DMS 273 (cell line): ENCODE data around the gene PCSK1.
"Not testable (repeated sequence)": the region's sequence is repeated elsewhere in the genome, so short reads cannot be mapped to it uniquely, and the experiment has no call there.

Experiments
- DNase-seq: peaks from one replicate; lab custom pipeline; 2025; ENCODE audit not compliant: unreplicated experiment; lab: John Stamatoyannopoulos, UW

The PCSK1 gene

DNA sequence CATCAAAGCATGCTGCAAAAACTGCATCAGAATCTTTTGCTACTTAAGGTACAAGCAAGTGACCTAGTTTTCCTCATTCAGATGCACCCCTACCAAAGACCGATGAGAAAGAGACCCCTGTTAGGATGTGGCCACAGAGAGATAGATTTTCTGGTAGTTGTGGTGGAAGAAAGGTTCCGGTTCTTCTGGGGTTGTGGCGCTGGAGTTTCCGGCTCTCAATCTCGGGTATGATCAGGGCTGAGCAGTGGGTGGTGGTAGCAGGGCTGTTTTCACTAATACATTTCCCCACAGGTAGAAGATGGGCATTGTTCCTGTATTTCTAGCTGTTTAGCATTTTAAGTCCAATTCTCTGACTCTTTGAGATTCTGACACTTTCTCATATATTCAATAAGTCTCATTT, 58.4 kb downstream of the PCSK1 start:
- DNase-seq = no peak

DNA sequence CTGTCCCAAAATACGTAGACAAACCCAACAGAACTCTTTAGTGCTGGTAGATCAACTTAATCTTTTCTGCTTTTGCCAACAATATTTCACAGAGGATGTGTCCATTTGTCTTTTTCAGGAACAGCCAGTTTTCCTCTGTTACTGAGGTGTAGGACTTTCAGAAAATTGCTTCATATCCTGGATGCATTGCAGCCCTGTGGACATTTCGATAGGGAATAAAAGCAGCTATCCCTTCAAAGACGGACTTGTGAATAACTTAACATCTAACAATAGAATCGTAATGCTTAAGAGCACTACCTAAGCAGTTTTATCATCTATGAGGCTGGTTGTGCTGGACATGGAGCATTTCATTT, 59.7 kb downstream of the PCSK1 start:
- no peak for DNase-seq

DNA sequence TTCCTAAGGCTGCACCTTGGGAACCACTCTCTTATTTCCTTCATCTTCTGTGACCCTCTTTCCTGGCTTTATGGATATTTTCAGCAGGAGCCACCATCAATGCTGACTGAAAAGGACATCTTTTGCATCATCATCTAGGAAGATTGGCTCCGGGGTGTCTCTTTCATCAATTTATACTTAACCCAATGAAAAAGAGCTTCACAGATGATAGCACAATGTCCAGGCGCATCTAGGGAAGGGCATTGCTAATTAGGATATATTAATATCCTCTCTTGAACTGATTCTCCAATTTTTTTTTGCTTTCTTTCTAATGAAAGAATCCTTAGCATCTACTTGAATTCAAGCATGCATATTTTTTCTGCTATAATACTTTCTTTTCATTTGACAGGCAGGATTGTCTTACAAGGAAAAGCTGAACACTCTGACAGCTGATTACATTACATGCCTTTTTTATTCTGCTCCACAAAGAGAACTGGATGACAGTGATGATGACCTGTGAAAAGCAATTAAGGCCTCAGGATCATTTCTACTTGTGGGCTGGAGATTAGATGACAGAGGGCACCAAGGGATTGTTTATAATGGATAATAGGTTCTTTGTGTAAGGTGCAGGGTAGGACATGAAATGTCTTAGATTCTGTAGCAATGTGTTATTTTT, 60.2 kb downstream of the PCSK1 start:
- DNase-seq = no peak

DNA sequence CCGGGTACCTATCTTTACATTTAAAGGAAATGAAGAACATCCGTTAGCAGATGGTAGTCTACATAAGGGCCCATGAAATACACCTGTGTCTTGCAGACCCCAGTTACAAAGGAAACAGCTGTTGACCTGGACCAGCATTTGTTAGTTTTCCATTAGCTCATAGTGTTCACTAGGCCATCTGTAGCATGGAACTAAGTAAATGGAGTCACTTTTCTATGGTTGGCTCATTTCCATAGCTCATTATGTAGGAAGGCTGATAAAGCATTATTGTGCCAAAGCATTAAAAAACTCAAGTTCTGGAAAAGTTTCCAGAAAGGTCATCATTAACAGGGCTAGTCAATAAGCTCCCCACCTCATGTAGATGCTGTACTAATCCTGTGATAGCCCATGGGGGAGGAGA, 62.1 kb downstream of the PCSK1 start:
- peak; percentile 84 for DNase-seq

DNA sequence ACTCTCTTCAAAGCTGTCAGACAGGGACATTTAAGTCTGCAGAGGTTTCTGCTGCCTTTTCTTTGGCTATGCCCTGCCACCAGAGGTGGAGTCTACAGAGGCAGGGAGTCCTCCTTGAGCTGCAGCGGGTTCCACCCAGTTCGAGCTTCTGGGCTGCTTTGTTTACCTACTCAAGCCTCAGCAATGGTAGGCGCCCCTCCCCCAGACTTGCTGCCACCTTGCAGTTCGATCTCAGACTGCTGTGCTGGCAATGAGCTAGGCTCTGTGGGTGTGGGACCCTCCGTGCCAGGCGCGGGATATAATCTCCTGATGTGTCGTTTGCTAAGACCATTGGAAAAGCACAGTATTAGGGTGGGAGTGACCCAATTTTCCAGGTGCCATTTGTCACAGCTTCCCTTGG, 65.7 kb downstream of the PCSK1 start:
- not testable (repeated sequence) for DNase-seq

DNA sequence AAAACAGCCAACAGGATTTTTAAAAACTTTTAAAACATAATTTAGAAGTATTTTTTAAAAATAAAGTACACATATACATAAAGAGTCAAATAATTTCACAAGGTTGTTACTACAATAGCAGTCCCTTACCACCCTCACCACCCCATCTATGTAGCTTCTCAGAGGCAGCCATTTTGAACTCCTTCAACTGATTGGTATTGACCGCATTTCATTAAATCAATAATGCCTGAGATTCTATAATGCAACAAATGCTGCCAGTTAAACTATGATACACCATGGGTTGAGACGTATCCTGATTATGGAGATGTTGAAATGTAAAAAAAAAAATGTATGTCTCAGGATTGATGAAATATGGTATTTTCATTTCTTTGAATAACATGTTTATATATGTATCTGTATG, 78.8 kb downstream of the PCSK1 start:
- no peak for DNase-seq

DNA sequence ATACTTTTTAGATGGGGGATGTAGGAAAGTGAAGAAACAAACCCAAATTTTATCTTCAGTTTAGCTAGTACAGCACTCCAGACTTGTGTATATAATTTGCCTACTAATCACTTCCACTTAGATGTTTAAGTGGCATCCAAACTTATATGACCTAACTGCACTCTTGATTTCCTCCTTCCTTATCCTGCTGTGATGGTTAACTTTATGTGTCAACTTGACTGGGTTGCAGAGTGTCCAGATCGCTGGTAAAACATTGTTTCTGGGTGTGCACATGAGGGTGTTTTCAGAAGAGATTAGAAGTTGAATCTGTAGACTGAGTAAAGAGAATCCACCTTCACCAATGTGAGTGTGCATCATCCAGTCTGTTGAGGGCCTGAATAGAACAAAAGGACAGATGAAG, 79.8 kb downstream of the PCSK1 start:
- DNase-seq = no peak

DNA sequence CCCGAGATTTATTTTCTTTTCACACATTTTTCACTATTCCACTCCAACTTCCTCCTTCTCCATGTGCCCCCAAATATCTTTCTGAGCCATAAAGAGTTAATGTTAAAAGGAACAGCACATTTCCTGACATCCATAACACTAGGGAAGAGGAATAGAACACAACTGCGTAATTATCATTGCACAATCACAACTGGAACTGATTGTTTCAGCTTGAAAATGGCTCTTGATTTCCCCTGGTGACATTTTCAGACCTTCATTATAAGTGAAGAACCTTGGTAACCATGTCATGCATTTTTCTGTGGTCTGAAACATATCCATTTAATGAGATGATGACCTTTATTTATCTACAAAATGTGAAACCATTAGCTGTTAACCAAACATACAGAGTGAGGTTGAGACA, 82.4 kb downstream of the PCSK1 start:
- DNase-seq = no peak

DNA sequence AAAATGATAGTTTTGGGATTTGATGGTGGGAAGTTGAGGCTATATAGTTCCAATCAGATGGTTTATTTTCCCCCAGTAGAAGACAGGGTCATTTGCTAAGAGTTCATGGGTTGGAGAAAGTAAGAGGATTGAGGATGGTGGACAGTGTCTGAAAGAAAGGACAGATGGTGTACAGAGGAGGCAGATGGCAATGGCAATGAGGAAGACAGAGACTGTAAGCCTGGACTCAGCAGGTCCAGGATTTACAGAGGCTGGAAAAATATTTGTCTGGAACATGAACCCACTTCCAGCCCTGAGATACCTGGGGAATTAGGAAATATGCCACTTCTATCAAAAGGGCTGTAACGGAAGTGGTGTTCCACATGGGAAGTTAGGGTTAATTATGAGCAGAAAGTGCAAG, 84.5 kb downstream of the PCSK1 start:
- DNase-seq = peak; percentile 66

DNA sequence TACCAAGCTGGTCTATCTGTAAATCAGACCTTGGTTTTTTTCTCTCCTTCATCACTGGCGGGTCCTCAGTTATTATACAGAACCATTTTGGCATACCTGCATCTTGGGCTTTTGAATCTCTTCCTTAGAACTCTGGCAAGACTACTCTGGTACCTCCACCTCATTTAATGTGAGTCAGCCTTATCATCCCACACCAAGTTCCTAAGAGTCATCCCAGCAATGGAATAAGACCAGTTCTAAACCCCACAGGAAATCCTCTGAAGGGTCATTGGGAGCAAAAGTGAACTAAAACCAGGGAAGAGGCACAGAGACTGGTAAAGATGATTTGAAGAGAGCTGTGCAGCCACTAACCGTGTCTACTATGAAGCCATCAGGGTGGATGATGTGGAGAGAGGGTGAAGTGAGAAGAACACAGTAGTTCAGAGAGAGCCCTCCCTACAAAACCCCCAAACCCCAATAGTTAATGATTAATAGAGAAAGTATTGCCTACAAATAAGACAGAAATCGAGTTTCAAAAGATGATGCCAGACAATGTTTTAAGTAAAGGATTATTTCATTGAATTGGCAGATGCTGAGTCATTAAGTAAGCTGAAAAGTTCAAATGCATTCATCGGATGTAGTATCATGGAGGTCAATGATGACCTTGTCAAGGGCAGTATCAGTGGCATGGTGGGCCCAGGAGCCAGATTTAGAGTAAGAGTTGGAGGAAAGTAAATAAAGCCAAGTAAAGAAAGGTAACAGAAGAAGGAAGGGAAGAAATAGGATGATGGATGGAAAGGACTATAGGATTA, 85.4 kb downstream of the PCSK1 start:
- no peak for DNase-seq

DNA sequence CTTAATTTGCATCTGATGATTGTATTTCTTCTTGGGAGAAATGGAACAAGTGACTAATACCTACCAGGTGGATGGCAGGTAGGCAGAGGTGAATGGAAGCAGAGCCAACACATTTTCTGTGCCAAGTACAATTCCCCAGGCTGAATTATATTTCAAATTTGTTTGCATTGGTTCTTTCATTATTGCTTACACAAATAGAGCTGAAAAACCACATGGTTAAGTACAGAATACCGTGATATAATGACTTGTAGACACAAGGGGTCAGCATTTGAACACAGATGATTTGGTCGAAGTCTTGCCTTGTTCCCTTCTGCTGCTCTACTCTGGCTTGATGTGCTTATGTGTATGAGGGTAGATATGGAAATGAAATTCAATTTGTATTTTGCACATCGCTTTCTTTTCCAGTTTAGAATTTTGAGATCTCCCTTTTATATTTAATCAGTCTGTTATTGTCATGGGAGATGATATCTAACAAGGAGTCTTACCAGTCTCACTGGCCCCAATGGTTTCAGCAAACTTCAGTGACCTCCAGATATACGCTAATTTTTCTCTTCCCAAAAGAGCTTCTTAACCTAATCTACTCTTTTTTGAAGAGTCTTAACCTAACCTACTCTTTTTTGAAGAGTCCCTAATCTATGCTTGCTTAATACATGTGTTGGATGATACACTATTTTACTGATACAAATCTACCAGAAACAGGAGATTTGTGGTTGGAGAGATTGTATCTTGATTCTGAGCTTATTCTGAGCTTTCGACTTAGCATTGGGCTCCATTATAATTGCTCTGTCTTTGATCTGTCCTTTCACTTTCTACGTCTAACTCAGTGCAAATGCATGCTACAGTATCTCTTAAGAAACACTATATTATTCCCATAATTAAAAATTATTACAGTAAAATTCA, 88.1 kb downstream of the PCSK1 start:
- DNase-seq = peak; percentile 82

DNA sequence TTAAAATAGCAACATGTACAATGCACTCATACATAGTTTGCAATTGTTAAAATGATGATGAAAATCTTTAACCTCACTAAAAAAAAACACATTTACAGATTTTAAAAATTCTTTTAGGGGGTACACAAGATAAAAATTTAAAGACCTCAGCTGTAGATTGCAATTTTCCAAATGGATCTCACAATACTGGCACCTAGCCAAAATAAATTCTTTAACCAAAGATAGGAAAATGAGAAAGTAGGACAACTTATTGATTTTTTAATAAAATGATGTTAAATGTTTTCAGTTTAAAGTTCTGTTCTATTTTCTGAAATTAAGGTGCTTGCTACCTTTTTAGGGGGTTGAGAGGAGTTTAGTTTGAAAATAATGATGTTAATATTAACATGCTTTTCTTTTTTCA, 90.0 kb downstream of the PCSK1 start:
- DNase-seq = no peak

DNA sequence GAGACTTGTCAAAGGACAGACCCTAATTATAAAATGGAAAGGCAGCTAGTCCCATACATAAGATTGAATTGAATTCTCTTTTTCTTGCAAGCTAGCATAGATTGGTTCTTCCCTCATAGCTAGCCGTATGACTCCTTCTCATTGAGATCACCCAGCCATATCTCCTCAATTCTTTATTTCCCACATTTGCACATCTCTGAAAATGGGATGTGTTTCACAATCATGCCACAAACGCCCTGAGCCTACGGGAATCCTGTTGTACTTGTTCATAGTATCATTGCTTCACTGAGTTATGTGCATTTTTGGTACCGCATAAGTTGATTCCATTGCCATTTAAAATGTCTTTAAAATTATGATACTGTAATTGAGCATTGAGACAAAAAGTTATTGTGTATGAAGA, 90.5 kb downstream of the PCSK1 start:
- DNase-seq = no peak
